ENCODE measurements around the gene OR5L2. TPM values are rescaled to one million over a fixed set of nuclear protein-coding genes. Genes with fewer than 3 reads are reported as not detected.
"Not testable (repeated sequence)": the region's sequence is repeated elsewhere in the genome, so short reads cannot be mapped to it uniquely, and the experiment has no call there.

OR5L2 gene
- total RNA-seq, 1 experiment from 2014 or later: not detected

- intact Hi-C loops (cut with micrococcal nuclease): no loop called here
- no peak overlapping the region for H3K4me3 Mint-ChIP-seq (ENCODE audit: unreplicated experiment)
- H3K36me3 Mint-ChIP-seq (ENCODE audit: insufficient read depth, unreplicated experiment): no peaks in the 10 kb centered on the region
- no peak for TF ChIP-seq CTCF (IDR thresholded peaks at IDR 0.05; ENCODE audit: unreplicated experiment)
- no peaks in the 10 kb centered on the region for H3K4me1 Mint-ChIP-seq (ENCODE audit: insufficient read depth, unreplicated experiment)
- ChIA-PET CTCF (no interaction called here), POLR2A (interaction anchor here (0.7 kb wide), 1 partner anchor 480 kb away, joined by 4 read pairs; no protein-coding TSS in a partner anchor)
- no peak overlapping the region for H3K27ac Mint-ChIP-seq (ENCODE audit: low read depth, unreplicated experiment)
- peaks cover 28% of the 10 kb centered on the region for H3K9me3 Mint-ChIP-seq (ENCODE audit: unreplicated experiment)
- BruUV-seq (replicated peaks): no TSS peak
- no peaks in the 10 kb centered on the region for H3K27me3 Mint-ChIP-seq (ENCODE audit: insufficient read depth, unreplicated experiment)
- no peak for DNase-seq (ENCODE audit: unreplicated experiment)
Observed at GRCh38 chr11:55847453-55847852, 20.4 kb downstream of the OR5L2 start.

DNA sequence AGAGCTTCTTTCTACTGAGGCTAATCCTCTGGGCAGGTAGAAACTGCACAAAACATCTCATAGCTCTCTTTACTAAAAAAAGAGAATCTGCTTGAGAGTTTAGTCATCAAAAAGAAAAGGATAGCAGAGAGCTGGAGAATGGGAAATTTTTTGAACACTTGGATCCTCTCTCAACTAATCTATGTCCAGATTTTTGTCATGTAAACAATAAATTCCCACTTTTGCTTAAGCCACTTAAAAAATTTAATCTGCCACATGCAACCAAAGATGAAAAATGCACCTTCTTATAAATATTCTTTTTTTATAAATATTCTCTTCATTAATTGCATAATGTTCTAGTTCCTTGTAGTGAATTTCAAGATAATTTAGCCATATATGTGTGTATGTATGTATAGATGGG is 22.0 kb downstream of the OR5L2 start:
- no peak for TF ChIP-seq CTCF (IDR thresholded peaks at IDR 0.05; ENCODE audit: unreplicated experiment)
- intact Hi-C loops (cut with micrococcal nuclease): no loop called here
- DNase-seq (ENCODE audit: unreplicated experiment): no peak
- BruUV-seq (replicated peaks): no TSS peak
- POLR2A ChIA-PET: no interaction called here
- Mint-ChIP-seq H3K4me1 (ENCODE audit: insufficient read depth, unreplicated experiment) (no peaks in the 10 kb centered on the region), H3K36me3 (ENCODE audit: insufficient read depth, unreplicated experiment) (no peaks in the 10 kb centered on the region), H3K9me3 (ENCODE audit: unreplicated experiment) (peaks cover 43% of the 10 kb centered on the region), H3K27me3 (ENCODE audit: insufficient read depth, unreplicated experiment) (no peaks in the 10 kb centered on the region), H3K27ac (ENCODE audit: low read depth, unreplicated experiment) (no peak overlapping the region), H3K4me3 (ENCODE audit: unreplicated experiment) (no peak overlapping the region)
- CTCF ChIA-PET: no interaction called here

- POLR2A ChIA-PET: no interaction called here
- Mint-ChIP-seq H3K4me1 (ENCODE audit: insufficient read depth, unreplicated experiment) (no peaks in the 10 kb centered on the region), H3K9me3 (ENCODE audit: unreplicated experiment) (peaks cover 44% of the 10 kb centered on the region), H3K27me3 (ENCODE audit: insufficient read depth, unreplicated experiment) (no peaks in the 10 kb centered on the region), H3K27ac (ENCODE audit: low read depth, unreplicated experiment) (no peak overlapping the region), H3K36me3 (ENCODE audit: insufficient read depth, unreplicated experiment) (no peaks in the 10 kb centered on the region), H3K4me3 (ENCODE audit: unreplicated experiment) (no peak overlapping the region)
- BruUV-seq (replicated peaks): no TSS peak
- intact Hi-C loops (cut with micrococcal nuclease): no loop called here
- DNase-seq (ENCODE audit: unreplicated experiment): no peak
- CTCF ChIA-PET: interaction anchor here (0.6 kb wide), 1 partner anchor 14 kb away, joined by 3 read pairs; no protein-coding TSS in a partner anchor
- no peak for TF ChIP-seq CTCF (IDR thresholded peaks at IDR 0.05; ENCODE audit: unreplicated experiment)
Observed at GRCh38 chr11:55852141-55852540, 25.1 kb downstream of the OR5L2 start.

- Mint-ChIP-seq H3K27ac (ENCODE audit: low read depth, unreplicated experiment) (no peak overlapping the region), H3K9me3 (ENCODE audit: unreplicated experiment) (peaks cover 37% of the 10 kb centered on the region), H3K36me3 (ENCODE audit: insufficient read depth, unreplicated experiment) (no peaks in the 10 kb centered on the region), H3K27me3 (ENCODE audit: insufficient read depth, unreplicated experiment) (no peaks in the 10 kb centered on the region), H3K4me3 (ENCODE audit: unreplicated experiment) (no peak overlapping the region), H3K4me1 (ENCODE audit: insufficient read depth, unreplicated experiment) (no peaks in the 10 kb centered on the region)
- CTCF ChIA-PET: no interaction called here
- TF ChIP-seq CTCF (IDR thresholded peaks at IDR 0.05; ENCODE audit: unreplicated experiment): no peak
- no peak for DNase-seq (ENCODE audit: unreplicated experiment)
- no TSS peak for BruUV-seq (replicated peaks)
- POLR2A ChIA-PET: no interaction called here
- intact Hi-C loops (cut with micrococcal nuclease): no loop called here
Observed at GRCh38 chr11:55854704-55855103, 27.7 kb downstream of the OR5L2 start.

DNA sequence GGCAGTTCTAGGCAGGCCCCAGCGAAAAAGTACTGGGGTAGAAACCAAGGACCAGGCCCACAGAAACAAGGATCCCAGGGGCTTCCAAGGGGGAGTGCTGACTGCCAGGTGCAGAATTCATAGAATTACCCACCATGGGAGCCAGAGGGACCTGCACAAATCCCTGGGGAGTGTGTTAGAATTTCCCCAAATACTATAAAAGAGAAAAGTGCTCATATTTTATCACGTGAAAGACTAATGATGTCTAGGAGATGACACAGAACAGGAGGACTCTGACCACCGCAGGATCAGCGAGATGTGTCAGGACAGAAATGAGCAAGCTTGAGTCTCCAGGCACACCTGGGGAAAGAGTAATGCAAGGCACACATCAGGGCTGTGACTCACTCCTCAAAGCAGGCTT is 40.3 kb downstream of the OR5L2 start:
- H3K4me1 Mint-ChIP-seq (ENCODE audit: insufficient read depth, unreplicated experiment); DNase-seq (ENCODE audit: unreplicated experiment); H3K36me3 Mint-ChIP-seq (ENCODE audit: insufficient read depth, unreplicated experiment); CTCF ChIA-PET; intact Hi-C loops (cut with micrococcal nuclease); BruUV-seq (replicated peaks); H3K27ac Mint-ChIP-seq (ENCODE audit: low read depth, unreplicated experiment); H3K4me3 Mint-ChIP-seq (ENCODE audit: unreplicated experiment); POLR2A ChIA-PET; H3K27me3 Mint-ChIP-seq (ENCODE audit: insufficient read depth, unreplicated experiment): not testable (repeated sequence)
- peaks cover 12% of the 10 kb centered on the region for H3K9me3 Mint-ChIP-seq (ENCODE audit: unreplicated experiment)

- H3K27me3 Mint-ChIP-seq (ENCODE audit: insufficient read depth, unreplicated experiment); H3K4me3 Mint-ChIP-seq (ENCODE audit: unreplicated experiment); POLR2A ChIA-PET; H3K4me1 Mint-ChIP-seq (ENCODE audit: insufficient read depth, unreplicated experiment); BruUV-seq (replicated peaks); H3K36me3 Mint-ChIP-seq (ENCODE audit: insufficient read depth, unreplicated experiment); DNase-seq (ENCODE audit: unreplicated experiment); intact Hi-C loops (cut with micrococcal nuclease); CTCF ChIA-PET; H3K9me3 Mint-ChIP-seq (ENCODE audit: unreplicated experiment); H3K27ac Mint-ChIP-seq (ENCODE audit: low read depth, unreplicated experiment): not testable (repeated sequence)
Observed at GRCh38 chr11:55872731-55873130, 45.7 kb downstream of the OR5L2 start.

DNA sequence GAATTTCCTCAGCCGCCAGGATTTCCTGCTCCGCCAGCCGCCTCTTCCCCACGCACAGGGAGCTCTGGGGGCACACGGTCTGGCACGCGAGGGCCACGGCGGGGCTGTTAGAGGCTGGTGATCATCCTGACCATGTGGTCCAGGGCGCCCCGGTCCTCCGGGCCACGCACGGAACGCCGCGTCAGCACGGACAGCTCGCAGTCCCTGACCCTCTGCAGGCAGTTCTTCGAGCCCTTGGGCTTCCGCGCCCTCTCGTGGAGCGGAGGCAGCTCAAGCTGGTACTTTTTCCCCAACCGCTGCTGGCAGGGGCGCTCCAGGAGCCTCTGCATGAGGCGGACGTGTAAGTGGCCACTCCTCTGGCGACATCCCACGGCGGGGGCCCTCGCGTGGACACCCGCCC is 46.1 kb downstream of the OR5L2 start:
- DNase-seq (ENCODE audit: unreplicated experiment); CTCF ChIA-PET; H3K4me3 Mint-ChIP-seq (ENCODE audit: unreplicated experiment); H3K36me3 Mint-ChIP-seq (ENCODE audit: insufficient read depth, unreplicated experiment); POLR2A ChIA-PET; H3K27me3 Mint-ChIP-seq (ENCODE audit: insufficient read depth, unreplicated experiment); H3K27ac Mint-ChIP-seq (ENCODE audit: low read depth, unreplicated experiment); H3K4me1 Mint-ChIP-seq (ENCODE audit: insufficient read depth, unreplicated experiment); BruUV-seq (replicated peaks); H3K9me3 Mint-ChIP-seq (ENCODE audit: unreplicated experiment); intact Hi-C loops (cut with micrococcal nuclease): not testable (repeated sequence)

All from MCF 10A (cell line).